HG03097 (cell line): ENCODE results near the gene LMOD1.
"Not testable (repeated sequence)": the region's sequence is repeated elsewhere in the genome, so short reads cannot be mapped to it uniquely, and the experiment has no call there.

Source experiments
- ATAC-seq: cut with Tn5 transposase; IDR thresholded peaks from one replicate; pipeline ENCODE4 v1.9.1; 2021; ENCODE audit not compliant: unreplicated experiment, low FRiP score

LMOD1 gene

DNA sequence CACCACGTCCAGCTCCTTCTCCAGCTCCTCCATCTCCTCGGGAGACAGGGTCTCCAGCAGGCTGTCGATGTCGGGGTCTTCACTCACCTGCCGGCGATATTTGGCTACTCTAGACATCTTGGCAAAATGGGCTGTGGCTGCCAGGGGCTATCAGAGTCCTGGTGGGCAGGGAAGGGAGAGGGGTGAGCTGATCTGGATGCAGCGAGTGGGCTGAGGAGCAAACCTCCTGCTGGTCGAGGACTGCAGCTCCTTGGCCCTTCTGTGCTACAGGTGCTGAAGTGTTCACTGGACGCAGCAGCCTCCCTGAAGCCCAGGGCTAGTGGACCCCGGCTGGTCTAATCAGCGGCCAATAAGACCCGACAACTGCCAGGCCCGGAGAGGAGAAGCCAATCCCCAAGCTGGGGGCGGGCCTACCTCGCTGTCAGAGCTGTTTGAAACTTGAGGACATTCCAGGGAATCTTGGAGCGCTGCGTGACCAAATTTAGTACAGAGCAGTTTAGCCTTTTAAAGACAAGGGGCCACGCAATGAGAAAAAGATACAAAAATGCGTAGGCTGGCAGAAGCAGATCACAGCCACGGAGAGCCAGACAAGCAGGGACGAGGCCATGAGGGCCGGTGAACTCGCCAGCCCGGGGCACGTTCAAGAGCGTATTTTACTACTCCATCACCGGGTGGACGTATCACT is at the start of gene LMOD1:
LMOD1 (minus strand) TSS at position 325 of the 685 bp plus-strand sequence; CDS start at position 117, 208 bp downstream.
- ATAC-seq, result no peak

GRCh38 chr1:201990427-201990826 is 44.1 kb upstream of the LMOD1 start:
- no peak for ATAC-seq

- ATAC-seq, result no peak
Observed at GRCh38 chr1:201989354-201990128, 43.2 kb upstream of the LMOD1 start.

DNA sequence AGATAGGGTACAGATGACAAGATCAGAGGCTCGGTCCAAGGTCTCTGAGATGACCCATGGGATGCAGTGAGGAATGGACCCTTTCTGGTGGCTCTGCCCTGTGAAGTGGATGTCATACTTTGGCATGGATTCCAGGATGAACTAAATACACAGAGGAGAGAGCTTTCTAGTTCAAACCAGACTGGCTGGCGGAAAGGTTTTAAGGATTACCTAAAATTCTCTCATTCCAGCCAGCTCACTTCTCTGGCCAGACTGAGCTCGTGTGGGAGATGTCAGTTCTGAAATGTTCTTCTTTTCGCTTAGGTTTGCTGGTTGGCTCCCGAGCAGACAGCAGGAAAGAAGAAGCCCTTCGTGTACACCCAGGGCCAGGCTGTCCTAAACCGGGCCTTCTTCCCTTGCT is 42.3 kb upstream of the LMOD1 start:
- no peak for ATAC-seq

- ATAC-seq, result no peak
Observed at GRCh38 chr1:201985355-201985754, 39.0 kb upstream of the LMOD1 start.

DNA sequence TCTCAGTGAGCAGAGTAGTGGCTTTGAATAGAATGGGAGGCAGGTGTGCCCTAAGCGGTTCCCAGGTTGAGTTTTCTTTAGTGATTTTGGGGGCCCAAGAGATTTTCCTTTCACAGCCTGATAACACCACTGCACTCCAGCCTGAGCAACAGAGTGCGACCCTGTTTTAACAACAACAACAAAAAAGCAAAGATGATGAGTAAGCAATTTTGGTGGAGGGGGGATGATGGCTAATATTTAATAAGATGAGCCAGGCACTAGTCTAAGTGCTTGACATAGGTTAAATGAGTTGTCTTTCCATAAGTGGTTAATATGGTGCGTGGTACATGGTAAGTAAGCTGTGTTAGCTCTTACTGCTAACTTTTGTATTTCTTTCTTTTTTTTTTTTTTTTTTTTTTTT is 38.1 kb upstream of the LMOD1 start:
- ATAC-seq, result no peak

GRCh38 chr1:201983380-201983805 is 37.0 kb upstream of the LMOD1 start:
- ATAC-seq, result no peak

DNA sequence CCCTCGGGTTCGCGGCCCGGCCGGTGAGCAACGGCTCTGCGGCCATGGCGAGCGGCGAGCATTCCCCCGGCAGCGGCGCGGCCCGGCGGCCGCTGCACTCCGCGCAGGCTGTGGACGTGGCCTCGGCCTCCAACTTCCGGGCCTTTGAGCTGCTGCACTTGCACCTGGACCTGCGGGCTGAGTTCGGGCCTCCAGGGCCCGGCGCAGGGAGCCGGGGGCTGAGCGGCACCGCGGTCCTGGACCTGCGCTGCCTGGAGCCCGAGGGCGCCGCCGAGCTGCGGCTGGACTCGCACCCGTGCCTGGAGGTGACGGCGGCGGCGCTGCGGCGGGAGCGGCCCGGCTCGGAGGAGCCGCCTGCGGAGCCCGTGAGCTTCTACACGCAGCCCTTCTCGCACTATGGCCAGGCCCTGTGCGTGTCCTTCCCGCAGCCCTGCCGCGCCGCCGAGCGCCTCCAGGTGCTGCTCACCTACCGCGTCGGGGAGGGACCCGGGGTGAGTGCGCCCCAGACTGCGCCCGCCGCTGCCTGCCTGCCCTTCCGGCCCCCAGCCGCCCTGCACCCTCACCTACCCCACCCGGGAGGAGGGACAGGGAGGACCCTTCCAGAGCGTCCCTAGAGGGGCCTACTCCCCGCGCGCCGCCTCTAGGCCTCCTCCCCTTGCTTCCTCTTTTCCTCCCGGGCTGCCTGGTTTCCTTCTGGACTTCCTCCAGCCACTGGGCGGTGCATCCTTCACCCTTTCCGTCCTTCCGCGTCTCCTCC is 36.5 kb upstream of the LMOD1 start, which contains the start of gene RNPEP:
RNPEP (plus strand) TSS at position 26 of the 757 bp plus-strand sequence; CDS start at position 45, 19 bp downstream.
- peak; percentile 75 for ATAC-seq

GRCh38 chr1:201982082-201982622 is 35.8 kb upstream of the LMOD1 start:
- ATAC-seq, result peak; percentile 19

- no peak for ATAC-seq
Observed at GRCh38 chr1:201970334-201971159, 24.2 kb upstream of the LMOD1 start.

DNA sequence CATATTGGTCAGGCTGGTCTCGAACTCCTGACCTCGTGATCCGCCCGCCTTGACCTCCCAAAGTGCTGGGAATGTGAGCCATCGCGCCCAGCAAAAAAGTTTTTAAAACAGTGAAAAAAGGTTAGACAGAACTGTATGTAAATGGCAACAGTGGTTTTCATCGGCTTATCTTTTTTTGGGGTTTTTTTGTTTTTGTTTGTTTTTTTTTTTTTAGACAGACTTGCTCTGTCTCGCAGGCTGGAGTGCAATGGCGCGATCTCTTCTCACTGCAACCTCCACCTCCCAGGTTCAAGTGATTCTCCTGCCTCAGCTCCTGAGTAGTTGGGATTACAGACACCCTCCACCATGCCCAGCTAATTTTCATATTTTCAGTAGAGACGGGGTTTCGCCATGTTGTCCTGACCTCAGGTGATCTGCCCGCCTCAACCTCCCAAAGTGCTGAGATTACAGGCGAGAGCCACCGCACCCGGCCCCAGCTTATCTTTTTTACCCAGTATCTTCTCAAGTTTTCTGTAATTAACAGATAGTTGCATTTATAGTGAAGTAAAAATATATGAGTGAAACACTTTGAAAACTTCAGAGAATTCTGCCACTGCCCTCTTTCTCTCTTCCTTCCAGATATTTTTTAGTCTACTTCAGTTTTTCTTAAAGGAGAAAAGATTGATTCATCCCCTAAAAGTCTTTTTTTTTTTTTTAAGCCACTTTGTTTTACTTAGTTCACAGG is 22.0 kb upstream of the LMOD1 start:
- ATAC-seq, result no peak

DNA sequence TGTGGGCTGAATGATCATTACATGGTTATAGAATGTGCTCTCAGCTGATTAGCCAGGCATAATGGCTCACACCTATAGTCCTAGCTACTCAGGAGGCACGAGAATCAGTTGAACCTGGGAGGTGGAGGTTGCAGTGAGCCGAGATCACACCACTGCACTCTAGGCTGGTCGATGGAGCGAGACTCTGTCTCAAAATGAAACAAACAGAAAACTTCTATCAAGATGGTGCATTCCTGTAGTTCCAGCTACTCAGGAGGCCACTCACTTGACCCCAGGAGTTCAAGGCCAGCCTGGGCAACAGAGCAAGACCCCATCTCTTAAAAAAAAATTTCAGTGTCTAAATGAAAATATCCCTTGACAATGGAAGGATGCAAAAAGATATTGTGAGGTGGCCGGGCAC is 19.8 kb upstream of the LMOD1 start:
- ATAC-seq, result no peak

DNA sequence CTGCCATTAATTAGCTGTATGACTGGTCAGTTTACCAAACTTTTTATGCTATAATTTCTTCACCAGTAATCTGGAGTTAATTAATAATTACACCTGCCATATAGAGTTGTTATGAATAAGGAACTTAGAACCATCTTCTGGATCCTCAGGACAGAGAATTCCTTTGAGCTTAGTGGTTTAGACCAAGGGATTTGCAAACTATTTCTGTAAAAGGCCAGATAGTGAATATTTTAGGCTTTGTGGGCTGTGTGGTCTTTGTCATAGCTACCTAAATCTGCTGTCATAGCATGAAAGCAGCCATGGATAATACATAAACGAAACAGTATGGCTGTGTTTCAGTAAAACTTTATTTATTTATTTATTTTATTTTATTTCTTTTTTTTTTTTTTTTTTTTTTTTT is 17.9 kb upstream of the LMOD1 start:
- ATAC-seq, result no peak

DNA sequence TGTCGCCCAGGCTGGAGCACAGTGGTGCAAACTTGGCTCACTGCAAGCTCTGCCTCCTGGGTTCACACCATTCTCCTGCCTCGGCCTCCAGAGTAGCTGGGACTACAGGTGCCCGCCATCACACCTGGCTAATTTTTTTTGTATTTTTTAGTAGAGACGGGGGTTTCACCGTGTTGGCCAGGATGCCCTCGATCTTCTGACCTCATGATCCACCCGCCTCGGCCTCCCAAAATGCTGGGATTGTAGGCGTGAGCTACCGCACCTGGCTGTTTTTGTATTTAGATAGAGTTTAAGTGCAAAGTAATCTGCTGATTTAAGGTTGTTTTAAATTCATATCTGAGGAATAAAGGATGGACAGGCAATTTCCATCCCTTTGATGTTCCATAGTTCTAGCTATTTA is 16.0 kb upstream of the LMOD1 start:
- ATAC-seq, result not testable (repeated sequence)

DNA sequence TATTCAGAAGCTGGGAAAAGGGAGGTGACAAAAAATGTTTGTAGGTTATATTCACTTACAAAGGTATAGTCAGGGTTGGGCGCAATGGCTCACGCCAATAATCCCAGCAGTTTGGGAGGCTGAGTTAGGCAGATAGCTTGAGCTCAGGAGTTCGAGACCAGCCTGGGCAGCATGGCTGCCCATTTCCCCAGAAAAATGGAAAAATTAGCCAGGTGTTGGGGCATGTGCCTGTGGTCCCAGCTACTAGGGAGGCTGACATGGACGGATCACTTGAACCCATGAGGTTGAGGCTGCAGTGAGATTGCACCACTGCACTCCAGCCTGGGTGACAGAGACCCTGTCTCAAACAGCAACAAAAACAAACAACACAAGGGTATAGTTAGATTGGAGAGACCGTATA is 12.0 kb upstream of the LMOD1 start:
- ATAC-seq, result no peak

GRCh38 chr1:201955729-201956143 is 9.4 kb upstream of the LMOD1 start:
- no peak for ATAC-seq

GRCh38 chr1:201955009-201955728 is 8.8 kb upstream of the LMOD1 start, which contains the start of gene TIMM17A:
TSS of gene TIMM17A (plus strand) at chr1:201955503. CDS start at chr1:201955527, 24 bp downstream.
- ATAC-seq, result peak; percentile 96

DNA sequence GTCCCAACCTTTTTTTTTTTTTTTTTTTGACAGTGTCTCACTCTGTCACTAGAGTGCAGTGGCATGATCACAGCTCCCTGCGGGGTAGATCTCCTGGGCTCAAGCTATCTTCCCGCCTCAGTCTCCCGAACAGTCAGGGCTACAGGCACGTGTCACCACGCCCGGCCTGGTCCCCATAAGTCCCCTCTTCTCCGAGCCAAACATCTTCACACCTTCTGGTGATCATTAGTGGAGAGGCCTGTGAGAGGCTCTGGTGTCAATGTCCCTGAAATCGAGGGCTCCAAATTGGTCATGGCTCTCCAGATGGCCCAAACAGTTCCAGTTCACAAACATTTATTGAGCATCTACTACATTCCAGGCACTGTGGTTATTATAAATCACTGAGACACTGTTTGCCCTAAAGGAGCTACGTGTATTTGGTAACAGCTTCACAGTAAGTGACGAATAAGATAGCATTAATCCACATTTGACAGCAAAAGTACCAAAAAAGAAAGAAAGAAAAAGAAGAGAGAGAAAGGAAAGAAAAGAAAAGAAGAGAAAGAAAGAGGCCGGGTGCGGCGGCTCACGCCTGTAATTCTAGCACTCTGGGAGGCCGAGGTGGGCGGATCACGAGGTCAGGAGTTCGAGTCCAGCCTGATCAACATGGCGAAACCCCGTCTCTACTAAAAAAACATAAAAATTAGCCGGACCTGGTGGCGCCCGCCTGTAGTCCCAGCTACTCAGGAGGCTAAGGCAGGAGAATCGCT is 8.1 kb upstream of the LMOD1 start:
- ATAC-seq, result no peak
